Measurements from ENCODE around the gene PRMT7.

GRCh38 chr16:68269793-68270192, 41.0 kb upstream of the PRMT7 start:
- no peak for TF ChIP-seq POLR2AphosphoS5 (IDR thresholded peaks at IDR 0.05)
- TF ChIP-seq, protein P1, sequence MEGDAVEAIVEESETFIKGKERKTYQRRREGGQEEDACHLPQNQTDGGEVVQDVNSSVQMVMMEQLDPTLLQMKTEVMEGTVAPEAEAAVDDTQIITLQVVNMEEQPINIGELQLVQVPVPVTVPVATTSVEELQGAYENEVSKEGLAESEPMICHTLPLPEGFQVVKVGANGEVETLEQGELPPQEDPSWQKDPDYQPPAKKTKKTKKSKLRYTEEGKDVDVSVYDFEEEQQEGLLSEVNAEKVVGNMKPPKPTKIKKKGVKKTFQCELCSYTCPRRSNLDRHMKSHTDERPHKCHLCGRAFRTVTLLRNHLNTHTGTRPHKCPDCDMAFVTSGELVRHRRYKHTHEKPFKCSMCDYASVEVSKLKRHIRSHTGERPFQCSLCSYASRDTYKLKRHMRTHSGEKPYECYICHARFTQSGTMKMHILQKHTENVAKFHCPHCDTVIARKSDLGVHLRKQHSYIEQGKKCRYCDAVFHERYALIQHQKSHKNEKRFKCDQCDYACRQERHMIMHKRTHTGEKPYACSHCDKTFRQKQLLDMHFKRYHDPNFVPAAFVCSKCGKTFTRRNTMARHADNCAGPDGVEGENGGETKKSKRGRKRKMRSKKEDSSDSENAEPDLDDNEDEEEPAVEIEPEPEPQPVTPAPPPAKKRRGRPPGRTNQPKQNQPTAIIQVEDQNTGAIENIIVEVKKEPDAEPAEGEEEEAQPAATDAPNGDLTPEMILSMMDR (IDR thresholded peaks at IDR 0.05; ENCODE audit: poor library complexity, severe bottlenecking), result no peak
